H1 (cell line): ENCODE results near the gene VSIG10. TPM values are rescaled to one million over a fixed set of nuclear protein-coding genes. Genes with fewer than 3 reads are reported as not detected.

Source experiments
- CTCF ChIA-PET: fragments of 300-600 bp; sonication (Branson Sonifier 250); formaldehyde crosslinking; loops from one replicate; lab custom pipeline; 2021; ENCODE audit not compliant: partially characterized antibody; lab: Charles Lee
- POLR2A ChIA-PET: fragments of 300-600 bp; sonication (Branson Sonifier 250); formaldehyde crosslinking; loops from one replicate; lab custom pipeline; 2021; ENCODE audit warnings: inconsistent platforms; ENCODE audit not compliant: partially characterized antibody; lab: Charles Lee
- DNase-seq, 2 experiments: peaks; one replicate each; pipeline versions ENCODE4 v3.0.0 to v3.0.0-alpha.2; 2010 to 2022; ENCODE audit warnings: low spot score in 2 of 2, low read depth in 1 of 2, mixed read lengths in 1 of 2
- FAIRE-seq: peaks from 2 replicates; lab custom pipeline; 2011; peaks lifted over from hg19 to GRCh38; lab: Jason Lieb, UNC
- H2AFZ ChIP-seq: 2 replicates; pipeline ENCODE4 v1.8.1; 2012; ENCODE audit warnings: low read length, inconsistent platforms
- H2AK5ac ChIP-seq: 2 replicates; pipeline ENCODE4 v1.6.1; 2013; ENCODE audit warnings: low read depth, low read length
- H2BK120ac ChIP-seq: replicated peaks from 2 replicates; pipeline ENCODE3; 2013; ENCODE audit warnings: low read depth, low read length, inconsistent platforms
- H2BK12ac ChIP-seq: 2 replicates; pipeline ENCODE4 v1.6.1; 2013; ENCODE audit warnings: low read depth, low read length
- H2BK15ac ChIP-seq: 2 replicates; pipeline ENCODE4 v1.6.1; 2013; ENCODE audit warnings: low read length
- H2BK20ac ChIP-seq: 2 replicates; pipeline ENCODE4 v1.6.1; 2013; ENCODE audit warnings: low read length
- H2BK5ac ChIP-seq: 2 replicates; pipeline ENCODE4 v1.6.1; 2013; ENCODE audit warnings: low read depth, low read length
- H3K14ac ChIP-seq: 2 replicates; pipeline ENCODE4 v1.6.1; 2013; ENCODE audit warnings: inconsistent platforms; ENCODE audit not compliant: insufficient read length
- H3K18ac ChIP-seq: 2 replicates; pipeline ENCODE4 v1.6.1; 2013; ENCODE audit warnings: low read length; ENCODE audit errors: extremely low read depth
- H3K23ac ChIP-seq: 2 replicates; pipeline ENCODE4 v1.6.1; 2013; ENCODE audit warnings: inconsistent platforms; ENCODE audit not compliant: insufficient read length
- H3K23me2 ChIP-seq: 2 replicates; pipeline ENCODE4 v1.6.1; 2013; ENCODE audit warnings: low read depth, low read length
- H3K27ac ChIP-seq: 2 replicates; pipeline ENCODE4 v1.6.1; 2011; ENCODE audit warnings: low read depth, low read length, inconsistent platforms
- H3K27me3 ChIP-seq, 4 experiments: replicated peaks in 1 of 4; 1 replicate in 1 of 4; 2 replicates in 3 of 4; pipeline versions ENCODE4 v1.6.1 to v1.8.1; 2011 to 2013; ENCODE audit warnings: low read length in 3 of 4, mild to moderate bottlenecking in 3 of 4, inconsistent platforms in 2 of 4, mixed read lengths in 2 of 4, moderate library complexity in 1 of 4; ENCODE audit not compliant: control insufficient read depth in 3 of 4, insufficient read depth in 3 of 4; ENCODE audit errors: extremely low read depth in 1 of 4
- H3K36me3 ChIP-seq, 4 experiments: 2 replicates each; pipeline versions ENCODE4 v1.6.1 to v1.8.1; 2011 to 2013; ENCODE audit warnings: mild to moderate bottlenecking in 4 of 4, low read length in 3 of 4, moderate library complexity in 2 of 4, control low read depth in 1 of 4, inconsistent platforms in 1 of 4; ENCODE audit not compliant: insufficient read depth in 4 of 4, control insufficient read depth in 2 of 4
- H3K4ac ChIP-seq: replicated peaks from 2 replicates; pipeline ENCODE3; 2013; ENCODE audit warnings: low read length, low read depth, mixed read lengths, inconsistent platforms; ENCODE audit not compliant: insufficient read length
- H3K4me1 ChIP-seq, 4 experiments: replicated peaks in 1 of 4; 1 replicate in 1 of 4; 2 replicates in 3 of 4; pipeline versions ENCODE4 v1.6.1 to v1.8.1; 2011 to 2013; ENCODE audit warnings: low read length in 3 of 4, inconsistent platforms in 2 of 4, mixed read lengths in 1 of 4; ENCODE audit not compliant: insufficient read depth in 4 of 4, control insufficient read depth in 3 of 4
- H3K4me2 ChIP-seq, 2 experiments: 2 replicates each; pipeline versions ENCODE4 v1.6.1 to v1.8.1; 2011 to 2013; ENCODE audit warnings: low read depth in 2 of 2, low read length in 2 of 2, control low read depth in 1 of 2, inconsistent platforms in 1 of 2, mild to moderate bottlenecking in 1 of 2; ENCODE audit not compliant: insufficient read depth in 1 of 2
- H3K4me3 ChIP-seq, 4 experiments: fragments of 200-600, 300-600 bp in 1 of 4; sonication (generic), shearing (Covaris generic), sonication (Bioruptor Twin) in 1 of 4; 2 replicates each; pipeline versions ENCODE4 v1.5.1 to v1.8.1; 2011 to 2016; ENCODE audit warnings: low read length in 4 of 4, low read depth in 3 of 4, control low read depth in 2 of 4, inconsistent platforms in 2 of 4, mild to moderate bottlenecking in 2 of 4, mixed read lengths in 1 of 4, moderate library complexity in 1 of 4; ENCODE audit not compliant: insufficient read depth in 2 of 4; ENCODE audit errors: extremely low read depth in 1 of 4
- H3K56ac ChIP-seq: replicated peaks from 2 replicates; pipeline ENCODE3; 2013; ENCODE audit warnings: low read depth, mild to moderate bottlenecking, mixed read lengths, low read length, inconsistent platforms; ENCODE audit not compliant: insufficient read length
- H3K79me1 ChIP-seq: 2 replicates; pipeline ENCODE4 v1.6.1; 2013; ENCODE audit warnings: low read depth, low read length, control low read depth
- H3K79me2 ChIP-seq, 2 experiments: 2 replicates each; pipeline versions ENCODE4 v1.6.1 to v1.8.1; 2012 to 2013; ENCODE audit warnings: low read length in 2 of 2, mild to moderate bottlenecking in 2 of 2, inconsistent platforms in 1 of 2; ENCODE audit not compliant: insufficient read depth in 2 of 2, control insufficient read depth in 1 of 2
- H3K9ac ChIP-seq, 4 experiments: replicated peaks in 1 of 4; 1 replicate in 1 of 4; 2 replicates in 3 of 4; pipeline versions ENCODE4 v1.6.1 to v1.8.1; 2011 to 2013; ENCODE audit warnings: low read depth in 3 of 4, low read length in 3 of 4, control low read depth in 2 of 4, mild to moderate bottlenecking in 2 of 4, moderate library complexity in 2 of 4, inconsistent platforms in 1 of 4; ENCODE audit errors: extremely low read depth in 1 of 4
- H3K9me3 ChIP-seq, 2 experiments: 2 replicates each; pipeline versions ENCODE4 v1.6.1 to v1.8.1; 2012 to 2013; ENCODE audit warnings: mild to moderate bottlenecking in 2 of 2, moderate library complexity in 2 of 2, control low read depth in 1 of 2, inconsistent platforms in 1 of 2, low read depth in 1 of 2, low read length in 1 of 2, mixed read lengths in 1 of 2; ENCODE audit not compliant: insufficient read depth in 2 of 2
- H4K20me1 ChIP-seq, 2 experiments: replicated peaks in 1 of 2; 2 replicates each; pipeline versions ENCODE3 to v1.8.1; 2011 to 2013; ENCODE audit warnings: inconsistent platforms in 2 of 2, low read length in 2 of 2, mild to moderate bottlenecking in 1 of 2; ENCODE audit not compliant: insufficient read depth in 2 of 2, control insufficient read depth in 1 of 2
- H4K5ac ChIP-seq: 2 replicates; pipeline ENCODE4 v1.6.1; 2013; ENCODE audit warnings: low read length, low read depth, mixed read lengths, inconsistent platforms; ENCODE audit not compliant: insufficient read length
- H4K8ac ChIP-seq: 2 replicates; pipeline ENCODE4 v1.8.0; 2013; ENCODE audit warnings: mild to moderate bottlenecking, moderate library complexity, low read length, inconsistent platforms; ENCODE audit not compliant: insufficient read depth; ENCODE audit errors: extremely low read depth
- H4K91ac ChIP-seq: replicated peaks from 2 replicates; pipeline ENCODE3; 2013; ENCODE audit warnings: low read length, mixed read lengths, inconsistent platforms; ENCODE audit not compliant: insufficient read length
- CTCF ChIP-seq, 3 experiments: IDR thresholded peaks; 1 replicate in 2 of 3; 2 replicates in 1 of 3; pipeline versions ENCODE4 v1.5.1 to v1.6.1; 2011; ENCODE audit warnings: low read length in 3 of 3, mild to moderate bottlenecking in 3 of 3, inconsistent platforms in 2 of 3, low read depth in 1 of 3, moderate library complexity in 1 of 3; ENCODE audit not compliant: insufficient read depth in 1 of 3; ENCODE audit errors: control extremely low read depth in 1 of 3
- EP300 ChIP-seq, 2 experiments: IDR thresholded peaks; 1 replicate in 1 of 2; 2 replicates in 1 of 2; pipeline ENCODE4 v1.6.1; 2011 to 2012; ENCODE audit warnings: low read depth in 2 of 2, low read length in 2 of 2, mild to moderate bottlenecking in 2 of 2, borderline replicate concordance in 1 of 2, inconsistent platforms in 1 of 2, moderate library complexity in 1 of 2
- FOSL1 ChIP-seq: IDR thresholded peaks from 2 replicates; pipeline ENCODE4 v1.6.1; 2011; ENCODE audit warnings: mild to moderate bottlenecking, low read depth, low read length, moderate library complexity; ENCODE audit not compliant: insufficient read depth
- JUND ChIP-seq: IDR thresholded peaks from 2 replicates; pipeline ENCODE4 v1.6.1; 2011; ENCODE audit warnings: mild to moderate bottlenecking, improper control_type of control experiment, low read length
- KDM4A ChIP-seq: IDR thresholded peaks from one replicate; pipeline ENCODE4 v1.7.1; 2012; ENCODE audit warnings: low read depth, mild to moderate bottlenecking, moderate library complexity, low read length, inconsistent platforms; ENCODE audit not compliant: severe bottlenecking
- NANOG ChIP-seq: IDR thresholded peaks from 2 replicates; pipeline ENCODE4 v1.6.1; 2011; ENCODE audit warnings: low read length, low read depth, mild to moderate bottlenecking, inconsistent platforms; ENCODE audit not compliant: insufficient read depth, poor library complexity, severe bottlenecking
- POLR2AphosphoS5 ChIP-seq: IDR thresholded peaks from 2 replicates; pipeline ENCODE4 v1.6.1; 2011; ENCODE audit warnings: low read depth, low read length
- POU5F1 ChIP-seq: IDR thresholded peaks from 2 replicates; pipeline ENCODE4 v1.6.1; 2011; ENCODE audit warnings: low read depth, mild to moderate bottlenecking, low read length, moderate library complexity
- RNF2 ChIP-seq: fragments of 200-900, 300-1000 bp; sonication (generic); IDR thresholded peaks from 2 replicates; pipeline ENCODE4 v1.7.1; 2016; ENCODE audit warnings: borderline replicate concordance, low read depth, mild to moderate bottlenecking, antibody characterized with exemption, low read length; ENCODE audit not compliant: poor library complexity, severe bottlenecking; ENCODE audit errors: missing control alignments
- SAP30 ChIP-seq: fragments of 300-600 bp; sonication (generic); IDR thresholded peaks from 2 replicates; pipeline ENCODE4 v1.7.1; 2012; ENCODE audit warnings: low read length, moderate library complexity, mild to moderate bottlenecking, inconsistent platforms; ENCODE audit not compliant: insufficient read depth, insufficient replicate concordance
- WGBS, 2 experiments: shearing (Covaris generic) in 1 of 2; methylation state at CpG; one replicate each; pipeline versions ENCODE4 v1.1.6 to v1.1.7; 2013 to 2015; ENCODE audit warnings: low lambda C conversion rate in 2 of 2, mixed read lengths in 2 of 2, inconsistent platforms in 1 of 2, low coverage in 1 of 2, missing lambda C conversion rate in 1 of 2; ENCODE audit not compliant: insufficient replicate concordance in 2 of 2, insufficient coverage in 1 of 2, insufficient read length in 1 of 2; ENCODE audit errors: extremely low coverage in 1 of 2, missing lambda C conversion rate in 1 of 2; 5-methylcytosine and 5-hydroxymethylcytosine counted together
- polyA plus RNA-seq, 7 experiments: library from polyadenylated mRNA; depleted of rRNA in 3 of 7; stranded (reverse) in 5 of 7; unstranded in 2 of 7; fragments of >200 nt in 5 of 7; fragments of 200-250 nt in 2 of 7; gene quantifications; 1 replicate in 5 of 7; 2 replicates in 1 of 7; 4 replicates in 1 of 7; pipeline versions ENCODE4 v1.2.1 to v1.2.3, GENCODE V29; 2011 to 2013; ENCODE audit warnings: missing spikeins in 2 of 7, mixed read lengths in 2 of 7
- total RNA-seq: library from RNA; stranded (reverse); fragmentation: NEBNext Ultra II Directional; extraction: Animal tissue kit (Norgen Biotek cat#: 25700); gene quantifications from 2 replicates; pipeline ENCODE4 v1.2.1, GENCODE V29; 2021

Gene VSIG10
- total and polyA plus RNA-seq, 2 of the 8 experiments (the other 6 are each of a cell fraction or from before 2014, with no cell fraction given): 34.4 to 93.6 TPM

GRCh38 chr12:118068445-118068844 is 35.4 kb downstream of the VSIG10 start:
- no peak overlapping the region for H3K4ac ChIP-seq
- H3K14ac ChIP-seq: no peak overlapping the region
- H2BK15ac ChIP-seq: no peak overlapping the region
- no peak overlapping the region for H2BK5ac ChIP-seq
- H4K5ac ChIP-seq: no peak overlapping the region
- H3K23ac ChIP-seq: no peak overlapping the region
- no peak overlapping the region for H3K18ac ChIP-seq
- peaks cover 3 to 7% (median 7%) of the 10 kb centered on the region in 4 experiments; a peak in 6 of 7 replicates for H3K4me1 ChIP-seq
- H4K8ac ChIP-seq: no peak overlapping the region
- no peak overlapping the region for H3K4me2 ChIP-seq
- FAIRE-seq (no peak), DNase-seq (no peak)
- H3K9me3 ChIP-seq: no peaks in the 10 kb centered on the region
- CTCF ChIA-PET: interaction anchor here (0.5 to 5.5 kb wide), 6 partner anchors 9 to 97 kb away, joined by 3 to 49 read pairs (median 4); no protein-coding TSS in a partner anchor
- H2BK20ac ChIP-seq: no peak overlapping the region
- H4K91ac ChIP-seq: no peak overlapping the region
- no peak overlapping the region for H3K27ac ChIP-seq
- no peak overlapping the region for H3K9ac ChIP-seq
- no peak overlapping the region for H2AFZ ChIP-seq
- 89% methylated on average over 2 of the region's 2 CpGs; no CpG with 5 or more reads in 1 of the 2 experiments for WGBS, 2 experiments
- no peak overlapping the region for H2BK12ac ChIP-seq
- H3K79me1 ChIP-seq: peaks cover 2% of the 10 kb centered on the region; the same call in 1 of the 2 replicates
- no peak overlapping the region for H3K56ac ChIP-seq
- H3K79me2 ChIP-seq: no peaks in the 10 kb centered on the region
- no peak overlapping the region for H3K4me3 ChIP-seq
- POLR2A ChIA-PET: interaction anchor here (3.7 to 12.8 kb wide), 4 partner anchors 11 to 34 kb away, joined by 22 to 106 read pairs (median 76); partner anchors contain the start of gene VSIG10
- no peaks in the 10 kb centered on the region for H3K23me2 ChIP-seq
- peaks cover 10 to 56% (median 34%) of the 10 kb centered on the region in 4 experiments; a peak in 7 of 8 replicates for H3K36me3 ChIP-seq
- no peaks in the 10 kb centered on the region for H4K20me1 ChIP-seq
- no peaks in the 10 kb centered on the region for H3K27me3 ChIP-seq
- H2BK120ac ChIP-seq: no peak overlapping the region
- no peak overlapping the region for H2AK5ac ChIP-seq
- TF ChIP-seq POLR2AphosphoS5 (no peak), KDM4A (no peak), JUND (no peak), RNF2 (no peak), SAP30 (no peak), CTCF (IDR thresholded peaks at IDR 0.05; ENCODE audit: control extremely low read depth in 1 of 3, insufficient read depth in 1 of 3, low read depth in 1 of 3, low read length in 3 of 3) (no peak), FOSL1 (no peak), NANOG (no peak), POU5F1 (no peak), EP300 (IDR thresholded peaks at IDR 0.05; ENCODE audit: borderline replicate concordance in 1 of 2, low read depth in 2 of 2, low read length in 2 of 2) (no peak)
